Gastrocnemius medialis (tissue), 4 donors: ENCODE data around the gene FNDC3A.

Experiments
- CTCF ChIP-seq, 5 experiments: fragments of 450-650 bp in 3 of 5; fragments of 200-600 bp in 2 of 5; sonication (generic) in 2 of 5; IDR thresholded peaks in 4 of 5; conservative IDR thresholded peaks in 1 of 5; 1 replicate in 4 of 5; 2 replicates in 1 of 5; pipeline ENCODE4 v1.5.1; 2016 to 2019; ENCODE audit warnings: antibody characterized with exemption in 5 of 5, mild to moderate bottlenecking in 3 of 5, moderate library complexity in 3 of 5
- POLR2A ChIP-seq, 2 donors: fragments of 450-650 bp; IDR thresholded peaks; one replicate each; pipeline ENCODE4 v1.6.1; 2017; ENCODE audit warnings: antibody characterized with exemption in 2 of 2, mild to moderate bottlenecking in 2 of 2, moderate library complexity in 2 of 2

GRCh38 chr13:49053215-49053614 lies 77.5 kb downstream of the FNDC3A start:
- TF ChIP-seq CTCF (IDR thresholded peaks at IDR 0.05 in 4 of 5, conservative IDR thresholded peaks at IDR 0.05 in 1 of 5), result no peak
- TF ChIP-seq POLR2A (IDR thresholded peaks at IDR 0.05), result no peak
